Lower leg skin (tissue), 4 donors: Measurements from ENCODE around the gene PXDN. TPM values are rescaled to one million over a fixed set of nuclear protein-coding genes. Genes with fewer than 3 reads are reported as not detected.

Source experiments
- DNase-seq, 2 donors: peaks; one replicate each; pipeline ENCODE4 v3.0.0-alpha.2; 2019; ENCODE audit warnings: low spot score in 2 of 2
- H3K4me3 ChIP-seq: fragments of 200-600 bp; sonication (generic); 2 replicates; pipeline ENCODE4 v1.5.1; 2017; ENCODE audit warnings: mild to moderate bottlenecking, low read depth; ENCODE audit not compliant: poor library complexity, severe bottlenecking
- POLR2A ChIP-seq, 2 donors: fragments of 450-650 bp; IDR thresholded peaks; one replicate each; pipeline ENCODE4 v1.6.1; 2016 to 2017; ENCODE audit warnings: antibody characterized with exemption in 2 of 2, mild to moderate bottlenecking in 1 of 2, moderate library complexity in 1 of 2
- WGBS, 2 donors: methylation state at CpG; one replicate each; pipeline ENCODE4 v1.1.5; 2018; 5-methylcytosine and 5-hydroxymethylcytosine counted together
- intact Hi-C: fragments of 100-400 bp; cut with DNase I; formaldehyde crosslinking; loops from one replicate; pipeline ENCODE4 v1.15.0; 2023; ENCODE audit warnings: low total_unique reads
- total RNA-seq, 4 donors: library from RNA; depleted of rRNA; stranded (reverse); fragments of >200 nt; gene quantifications; one replicate each; pipeline ENCODE4 v1.1.0, GENCODE V29; 2016
- TF ChIP-seq, protein P1 (sequence below), 3 donors: fragments of 450-650 bp; IDR thresholded peaks; one replicate each; pipeline ENCODE4 v1.5.1; 2016; ENCODE audit warnings: antibody characterized with exemption in 3 of 3, mild to moderate bottlenecking in 3 of 3, moderate library complexity in 2 of 3

The PXDN gene
- total RNA-seq, 4 donors from 2014 or later, result 4.7 to 13.7 (median 7.0) TPM

DNA sequence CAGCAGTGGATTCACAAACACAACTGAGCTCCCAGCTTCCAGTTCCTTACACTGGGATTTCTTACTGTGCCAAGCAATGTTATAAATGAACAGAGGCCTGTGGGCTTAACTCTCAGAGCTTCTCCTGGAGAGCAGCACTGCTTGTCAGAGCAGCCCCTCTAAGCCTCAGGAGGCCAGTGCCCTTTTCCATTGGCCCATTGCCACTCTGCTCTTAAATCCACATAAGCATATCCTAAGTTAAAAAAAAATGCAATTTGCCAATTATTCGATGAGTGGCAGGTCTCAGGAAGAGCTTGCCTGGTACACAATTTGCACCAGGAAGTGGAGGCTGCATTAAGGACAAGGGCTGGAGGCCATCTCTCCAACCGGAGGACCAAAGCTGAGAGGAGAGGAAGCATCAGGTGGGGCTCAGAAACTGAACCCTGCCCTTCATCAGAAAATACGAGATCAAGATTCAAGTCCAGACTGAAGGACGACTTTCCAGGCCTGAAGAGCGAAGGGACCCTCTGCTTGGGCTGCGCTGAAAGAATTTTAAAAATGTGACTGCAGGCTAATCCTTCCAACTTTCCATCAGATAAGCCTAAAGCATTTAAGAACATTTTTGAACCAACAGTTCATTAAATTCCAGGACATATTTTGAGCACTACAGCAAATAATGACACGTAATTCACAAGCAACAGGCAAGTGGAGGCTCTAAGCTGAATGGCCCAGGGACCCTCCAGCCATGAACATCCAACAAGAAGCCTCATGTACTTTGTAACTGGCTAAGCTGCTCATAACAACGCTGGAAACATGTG lies 28.4 kb upstream of the PXDN start:
- H3K4me3 ChIP-seq, result no peak overlapping the region
- WGBS, 2 donors, result 74 to 75% methylated on average over 8 of the region's 8 CpGs
- DNase-seq, result peak in 1 of 2 donors; percentile 46
- intact Hi-C loops, result no loop called here
- TF ChIP-seq POLR2A (IDR thresholded peaks at IDR 0.05), result no peak
- TF ChIP-seq, protein P1, sequence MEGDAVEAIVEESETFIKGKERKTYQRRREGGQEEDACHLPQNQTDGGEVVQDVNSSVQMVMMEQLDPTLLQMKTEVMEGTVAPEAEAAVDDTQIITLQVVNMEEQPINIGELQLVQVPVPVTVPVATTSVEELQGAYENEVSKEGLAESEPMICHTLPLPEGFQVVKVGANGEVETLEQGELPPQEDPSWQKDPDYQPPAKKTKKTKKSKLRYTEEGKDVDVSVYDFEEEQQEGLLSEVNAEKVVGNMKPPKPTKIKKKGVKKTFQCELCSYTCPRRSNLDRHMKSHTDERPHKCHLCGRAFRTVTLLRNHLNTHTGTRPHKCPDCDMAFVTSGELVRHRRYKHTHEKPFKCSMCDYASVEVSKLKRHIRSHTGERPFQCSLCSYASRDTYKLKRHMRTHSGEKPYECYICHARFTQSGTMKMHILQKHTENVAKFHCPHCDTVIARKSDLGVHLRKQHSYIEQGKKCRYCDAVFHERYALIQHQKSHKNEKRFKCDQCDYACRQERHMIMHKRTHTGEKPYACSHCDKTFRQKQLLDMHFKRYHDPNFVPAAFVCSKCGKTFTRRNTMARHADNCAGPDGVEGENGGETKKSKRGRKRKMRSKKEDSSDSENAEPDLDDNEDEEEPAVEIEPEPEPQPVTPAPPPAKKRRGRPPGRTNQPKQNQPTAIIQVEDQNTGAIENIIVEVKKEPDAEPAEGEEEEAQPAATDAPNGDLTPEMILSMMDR (IDR thresholded peaks at IDR 0.05), result no peak

DNA sequence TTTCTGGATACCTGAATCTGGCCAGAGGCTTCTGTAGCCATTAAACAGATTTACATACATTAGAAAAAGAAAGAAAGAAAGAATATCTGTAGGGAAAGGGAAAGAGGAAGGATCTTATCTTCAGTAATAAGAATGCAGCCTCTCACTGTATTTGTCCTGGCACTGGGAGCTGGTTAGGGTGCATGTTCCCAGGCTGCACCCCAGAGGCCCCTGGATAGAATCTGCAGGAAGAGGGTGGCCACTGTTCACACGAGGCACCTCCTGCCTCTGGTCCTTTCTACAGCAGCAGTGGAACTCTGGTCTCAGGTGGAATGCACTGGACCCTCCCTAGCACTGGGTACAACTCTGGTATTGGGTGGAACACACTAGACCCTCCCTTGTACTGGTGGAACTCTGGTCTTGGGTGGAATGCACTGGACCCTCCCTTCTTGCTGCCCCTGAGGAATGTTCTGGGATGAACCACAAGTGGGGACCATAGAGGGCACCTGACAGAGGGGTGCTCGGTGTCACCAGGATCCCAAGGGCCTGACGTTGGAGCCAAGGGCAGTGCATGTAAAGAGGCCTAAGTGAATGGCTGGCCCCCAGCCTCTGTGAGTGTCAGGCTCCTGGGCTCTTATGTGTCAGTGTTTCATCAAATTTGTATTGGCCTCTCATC lies 27.4 kb upstream of the PXDN start:
- no peak overlapping the region for H3K4me3 ChIP-seq
- intact Hi-C loops, result no loop called here
- DNase-seq, result peak in 1 of 2 donors; percentile 77
- 83 to 90% methylated on average over 3 of the region's 3 CpGs for WGBS, 2 donors
- TF ChIP-seq, protein P1 (IDR thresholded peaks at IDR 0.05), result no peak
- TF ChIP-seq POLR2A (IDR thresholded peaks at IDR 0.05), result no peak

DNA sequence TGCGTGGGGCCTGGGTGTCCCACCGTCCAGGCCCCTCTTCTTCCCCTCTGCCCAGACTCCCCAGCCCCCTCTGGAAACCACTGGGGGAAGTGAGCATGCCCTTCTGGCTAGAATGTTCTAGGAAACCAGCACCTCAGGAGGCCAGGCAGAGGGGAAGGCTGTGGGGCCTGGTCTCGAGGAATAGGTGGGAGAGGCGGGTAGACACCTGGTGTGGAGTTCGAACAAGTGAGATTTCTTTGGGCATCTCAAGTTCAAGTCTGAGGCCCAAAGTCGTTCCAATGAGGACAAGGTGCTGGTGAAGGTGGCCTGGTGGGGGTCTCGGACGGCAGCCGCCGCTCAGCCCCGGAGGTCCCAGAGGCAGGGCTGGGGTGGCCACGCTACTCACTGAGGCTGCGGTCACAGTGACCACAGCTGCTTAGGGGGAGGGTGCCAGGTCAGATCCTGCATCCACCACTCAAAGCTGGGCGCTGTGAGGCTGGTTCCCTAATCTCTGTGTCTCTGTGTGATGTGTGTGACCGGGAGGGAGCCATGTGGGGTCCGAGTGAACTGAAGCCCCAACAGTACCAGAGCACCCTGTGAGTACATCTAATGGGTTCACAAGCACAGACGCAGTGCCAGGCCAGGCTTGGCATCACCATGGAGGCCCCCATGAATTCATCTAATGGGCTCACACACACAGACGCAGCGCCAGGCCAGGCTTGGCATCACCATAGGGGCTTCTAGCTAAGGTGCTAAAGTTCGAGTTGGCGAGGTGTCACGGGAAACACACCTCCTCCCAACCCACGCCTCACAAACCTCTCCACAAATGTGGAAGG lies 26.5 kb upstream of the PXDN start:
- DNase-seq, result peak in 1 of 2 donors; percentile 68
- TF ChIP-seq, protein P1 (IDR thresholded peaks at IDR 0.05), result no peak
- no peak for TF ChIP-seq POLR2A (IDR thresholded peaks at IDR 0.05)
- no peak overlapping the region for H3K4me3 ChIP-seq
- 88 to 90% methylated on average over 23 of the region's 23 CpGs for WGBS, 2 donors
- intact Hi-C loops, result no loop called here

DNA sequence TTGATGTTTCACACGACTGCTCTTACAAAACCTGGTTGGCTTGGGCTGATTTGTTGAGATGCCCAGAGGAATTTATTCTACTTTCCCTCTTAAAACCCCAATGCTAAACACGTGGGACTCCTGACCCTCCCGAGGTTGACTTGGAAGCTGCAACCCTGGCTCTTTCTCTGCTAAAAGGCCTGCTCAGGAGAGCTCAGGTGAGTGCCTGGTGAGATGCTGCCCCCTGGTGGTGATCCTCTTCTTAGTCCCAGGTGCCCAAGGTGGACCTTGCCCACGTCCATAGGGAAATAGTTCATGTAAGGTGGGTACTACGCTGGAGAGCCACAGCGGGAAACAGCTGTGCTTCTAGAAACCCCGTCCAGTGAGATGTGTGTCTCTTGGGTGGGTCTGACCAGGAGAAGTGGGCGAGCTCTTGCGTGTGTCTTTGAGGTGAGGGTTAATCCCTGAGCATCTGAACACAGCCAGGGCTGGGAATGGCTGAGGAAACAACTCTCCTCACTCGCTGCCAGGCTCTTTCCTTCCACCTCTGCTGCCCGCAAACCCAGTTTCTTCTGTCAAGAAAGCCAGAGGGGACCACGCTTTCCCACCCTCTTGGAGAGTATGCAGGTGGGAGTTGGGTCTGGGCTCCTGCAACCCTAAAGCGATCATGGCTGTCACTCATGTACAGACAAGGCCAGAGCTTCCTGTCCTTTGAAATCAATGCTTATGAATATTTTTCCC lies 25.5 kb upstream of the PXDN start:
- intact Hi-C loops, result no loop called here
- no peak for TF ChIP-seq POLR2A (IDR thresholded peaks at IDR 0.05)
- TF ChIP-seq, protein P1 (IDR thresholded peaks at IDR 0.05), result no peak
- WGBS, 2 donors, result 64 to 66% methylated on average over 13 of the region's 13 CpGs
- H3K4me3 ChIP-seq, result no peak overlapping the region
- DNase-seq, result peak in 1 of 2 donors; percentile 83

DNA sequence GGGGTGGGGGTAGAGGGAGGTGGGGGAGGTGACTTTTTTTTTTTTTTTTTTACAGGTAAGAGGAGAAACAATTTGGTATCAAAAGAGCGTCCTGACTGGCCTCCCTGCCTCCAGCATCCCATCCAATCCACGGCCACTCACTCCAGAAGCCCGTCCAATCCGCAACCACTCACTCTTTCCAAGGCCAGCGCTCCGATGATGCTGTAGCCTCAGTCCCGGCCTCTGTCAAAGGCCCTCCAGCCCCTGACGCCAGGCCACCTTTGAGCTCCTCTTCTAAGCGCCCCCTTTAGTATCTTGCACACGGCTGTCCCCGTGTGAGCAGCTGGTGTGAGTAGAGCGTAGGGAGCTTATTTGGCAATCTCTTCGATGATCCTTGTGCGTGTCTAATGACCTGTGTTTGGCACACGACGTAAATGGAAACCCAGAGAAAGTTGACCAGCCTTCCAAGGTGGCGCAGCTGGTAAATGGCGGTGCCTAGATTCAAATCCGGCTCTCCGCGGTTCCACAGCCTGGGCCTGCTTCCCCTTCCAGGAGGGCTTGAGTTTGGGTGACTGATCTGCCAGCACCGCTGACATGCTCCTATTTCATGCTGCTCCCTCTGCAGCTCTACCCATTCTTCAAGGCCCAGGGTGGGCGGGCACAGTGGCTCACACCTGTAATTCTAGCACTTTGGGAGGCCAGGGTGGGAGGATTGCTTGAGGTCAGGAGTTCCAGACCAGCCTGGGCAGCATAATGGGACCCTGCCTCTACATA lies 23.8 kb upstream of the PXDN start:
- no peak overlapping the region for H3K4me3 ChIP-seq
- WGBS, 2 donors, result 93 to 95% methylated on average over 23 of the region's 23 CpGs
- TF ChIP-seq, protein P1 (IDR thresholded peaks at IDR 0.05), result no peak
- no peak for TF ChIP-seq POLR2A (IDR thresholded peaks at IDR 0.05)
- intact Hi-C loops, result no loop called here
- peak in 1 of 2 donors; percentile 31 for DNase-seq
